Stimulated activated CD4-positive, alpha-beta T cell treated with anti-CD3 and anti-CD28 coated beads, Interleukin-12 subunit alpha, Interleukin-12 subunit beta, amount 100 ng/mL, for 4 hours (primary cell): ENCODE data around the gene C13orf42.
A peak's percentile ranks its signal among the peaks of the same experiment; 100 is the strongest.

Experiments used
- DNase-seq: peaks from one replicate; pipeline ENCODE4 v3.0.0-alpha.2; 2020

C13orf42 gene

GRCh38 chr13:51111174-51111573, at the start of gene C13orf42:
Gene C13orf42, minus strand, starts transcription at chr13:51111274. Its CDS starts 65 bp downstream, at chr13:51111209.
- DNase-seq, result no peak

- no peak for DNase-seq
Observed at GRCh38 chr13:51158880-51159518, 47.9 kb upstream of the C13orf42 start.

GRCh38 chr13:51158365-51158764, 47.3 kb upstream of the C13orf42 start:
- no peak for DNase-seq

- no peak for DNase-seq
Observed at GRCh38 chr13:51156648-51157047, 45.6 kb upstream of the C13orf42 start.

- DNase-seq, result no peak
Observed at GRCh38 chr13:51155776-51156515, 44.9 kb upstream of the C13orf42 start.

GRCh38 chr13:51155161-51155560, 44.1 kb upstream of the C13orf42 start:
- no peak for DNase-seq

- DNase-seq, result no peak
Observed at GRCh38 chr13:51154029-51154555, 43.0 kb upstream of the C13orf42 start.

- no peak for DNase-seq
Observed at GRCh38 chr13:51153527-51153926, 42.5 kb upstream of the C13orf42 start.

- DNase-seq, result no peak
Observed at GRCh38 chr13:51152701-51153100, 41.6 kb upstream of the C13orf42 start.

GRCh38 chr13:51151463-51151862, 40.4 kb upstream of the C13orf42 start:
- no peak for DNase-seq

GRCh38 chr13:51148952-51149573, 38.0 kb upstream of the C13orf42 start:
- DNase-seq, result no peak

- no peak for DNase-seq
Observed at GRCh38 chr13:51148223-51148951, 37.3 kb upstream of the C13orf42 start.

GRCh38 chr13:51147732-51148131, 36.7 kb upstream of the C13orf42 start:
- no peak for DNase-seq

GRCh38 chr13:51146667-51147066, 35.6 kb upstream of the C13orf42 start:
- DNase-seq, result no peak

- no peak for DNase-seq
Observed at GRCh38 chr13:51137250-51137649, 26.2 kb upstream of the C13orf42 start.

GRCh38 chr13:51136276-51136980, 25.4 kb upstream of the C13orf42 start:
- DNase-seq, result no peak

- no peak for DNase-seq
Observed at GRCh38 chr13:51134763-51135365, 23.8 kb upstream of the C13orf42 start.

- no peak for DNase-seq
Observed at GRCh38 chr13:51130348-51130747, 19.3 kb upstream of the C13orf42 start.

GRCh38 chr13:51125495-51126226, 14.6 kb upstream of the C13orf42 start:
- peak; percentile 31 for DNase-seq

GRCh38 chr13:51122868-51123566, 11.9 kb upstream of the C13orf42 start:
- DNase-seq, result no peak

- DNase-seq, result peak; percentile 3
Observed at GRCh38 chr13:51120873-51121272, 9.8 kb upstream of the C13orf42 start.
